ENCODE measurements around the gene TXLNA. TPM values are rescaled to one million over a fixed set of nuclear protein-coding genes. Genes with fewer than 3 reads are reported as not detected.

The TXLNA gene
- total and polyA plus RNA-seq, 2 experiments from 2014 or later, result 33.3 to 40.9 TPM

DNA sequence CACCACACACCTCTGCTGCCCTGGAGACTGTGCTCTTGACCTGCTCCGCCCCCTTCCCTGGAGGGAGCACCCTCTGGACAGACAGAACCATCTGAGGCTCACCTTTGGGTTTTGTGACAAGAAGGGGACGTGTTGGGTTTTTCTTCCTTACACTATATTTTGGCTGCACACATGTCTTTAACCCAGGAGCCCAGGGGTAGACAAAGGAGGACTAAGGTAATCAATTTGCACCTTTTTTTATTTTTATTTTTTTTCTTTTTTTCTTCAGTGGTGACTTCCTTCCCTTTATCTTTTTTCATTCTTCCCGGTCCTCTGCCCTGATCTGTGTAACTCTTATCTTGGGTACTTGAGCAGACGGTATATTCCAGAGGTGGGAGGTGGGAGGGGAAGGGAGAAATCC is 8.5 kb upstream of the TXLNA start:
- H3K4me1 ChIP-seq (ENCODE audit: low read depth), result peaks cover 27% of the 10 kb centered on the region
- TF ChIP-seq, protein P1, sequence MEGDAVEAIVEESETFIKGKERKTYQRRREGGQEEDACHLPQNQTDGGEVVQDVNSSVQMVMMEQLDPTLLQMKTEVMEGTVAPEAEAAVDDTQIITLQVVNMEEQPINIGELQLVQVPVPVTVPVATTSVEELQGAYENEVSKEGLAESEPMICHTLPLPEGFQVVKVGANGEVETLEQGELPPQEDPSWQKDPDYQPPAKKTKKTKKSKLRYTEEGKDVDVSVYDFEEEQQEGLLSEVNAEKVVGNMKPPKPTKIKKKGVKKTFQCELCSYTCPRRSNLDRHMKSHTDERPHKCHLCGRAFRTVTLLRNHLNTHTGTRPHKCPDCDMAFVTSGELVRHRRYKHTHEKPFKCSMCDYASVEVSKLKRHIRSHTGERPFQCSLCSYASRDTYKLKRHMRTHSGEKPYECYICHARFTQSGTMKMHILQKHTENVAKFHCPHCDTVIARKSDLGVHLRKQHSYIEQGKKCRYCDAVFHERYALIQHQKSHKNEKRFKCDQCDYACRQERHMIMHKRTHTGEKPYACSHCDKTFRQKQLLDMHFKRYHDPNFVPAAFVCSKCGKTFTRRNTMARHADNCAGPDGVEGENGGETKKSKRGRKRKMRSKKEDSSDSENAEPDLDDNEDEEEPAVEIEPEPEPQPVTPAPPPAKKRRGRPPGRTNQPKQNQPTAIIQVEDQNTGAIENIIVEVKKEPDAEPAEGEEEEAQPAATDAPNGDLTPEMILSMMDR (IDR thresholded peaks at IDR 0.05; ENCODE audit: low read depth, low read length), result no peak
- no peak overlapping the region for H3K4me3 ChIP-seq
- H3K9me3 ChIP-seq (ENCODE audit: low read depth), result no peaks in the 10 kb centered on the region
- peak overlapping the region; percentile 83 for H3K27ac ChIP-seq
- peak in 1 of 2 donors; percentile 8 for DNase-seq (ENCODE audit: low read depth in 1 of 2, low spot score in 1 of 2)
- H3K36me3 ChIP-seq, result peaks cover 26% of the 10 kb centered on the region
- no peaks in the 10 kb centered on the region for H3K27me3 ChIP-seq

DNA sequence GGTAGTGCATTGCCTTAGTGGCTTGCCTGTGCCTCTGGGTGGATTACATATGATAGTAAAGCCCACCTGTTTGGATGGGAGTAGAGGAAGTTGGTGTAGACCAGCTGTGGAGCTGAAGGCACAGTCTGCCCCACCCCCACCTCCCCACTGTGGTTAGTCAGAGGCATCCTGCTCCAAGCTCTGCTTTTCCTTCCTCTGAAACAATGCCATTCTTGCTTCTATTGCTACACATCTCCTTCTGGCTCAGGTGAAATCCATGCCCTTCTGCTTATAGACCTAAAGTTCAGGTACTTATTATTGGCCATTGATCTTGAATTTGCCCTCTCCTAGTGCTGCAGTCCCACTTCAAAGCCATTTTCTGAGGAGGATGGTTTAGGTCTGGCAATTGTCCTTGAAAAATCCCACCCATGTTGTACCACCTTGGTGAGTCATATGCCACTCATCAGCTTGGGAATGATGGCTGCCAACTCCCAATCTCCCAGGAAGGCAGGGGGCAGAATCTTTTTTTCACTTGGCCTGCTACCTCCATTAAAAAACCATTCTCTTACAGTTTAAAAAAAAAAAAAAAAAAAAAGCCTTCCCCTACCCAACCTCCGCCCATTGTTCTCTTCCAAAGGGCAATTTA is 6.7 kb upstream of the TXLNA start:
- Histone ChIP-seq H3K27me3 (no peaks in the 10 kb centered on the region), H3K36me3 (peaks cover 14% of the 10 kb centered on the region)
- DNase-seq (ENCODE audit: low read depth in 1 of 2, low spot score in 1 of 2), result peak in 1 of 2 donors; percentile 33

DNA sequence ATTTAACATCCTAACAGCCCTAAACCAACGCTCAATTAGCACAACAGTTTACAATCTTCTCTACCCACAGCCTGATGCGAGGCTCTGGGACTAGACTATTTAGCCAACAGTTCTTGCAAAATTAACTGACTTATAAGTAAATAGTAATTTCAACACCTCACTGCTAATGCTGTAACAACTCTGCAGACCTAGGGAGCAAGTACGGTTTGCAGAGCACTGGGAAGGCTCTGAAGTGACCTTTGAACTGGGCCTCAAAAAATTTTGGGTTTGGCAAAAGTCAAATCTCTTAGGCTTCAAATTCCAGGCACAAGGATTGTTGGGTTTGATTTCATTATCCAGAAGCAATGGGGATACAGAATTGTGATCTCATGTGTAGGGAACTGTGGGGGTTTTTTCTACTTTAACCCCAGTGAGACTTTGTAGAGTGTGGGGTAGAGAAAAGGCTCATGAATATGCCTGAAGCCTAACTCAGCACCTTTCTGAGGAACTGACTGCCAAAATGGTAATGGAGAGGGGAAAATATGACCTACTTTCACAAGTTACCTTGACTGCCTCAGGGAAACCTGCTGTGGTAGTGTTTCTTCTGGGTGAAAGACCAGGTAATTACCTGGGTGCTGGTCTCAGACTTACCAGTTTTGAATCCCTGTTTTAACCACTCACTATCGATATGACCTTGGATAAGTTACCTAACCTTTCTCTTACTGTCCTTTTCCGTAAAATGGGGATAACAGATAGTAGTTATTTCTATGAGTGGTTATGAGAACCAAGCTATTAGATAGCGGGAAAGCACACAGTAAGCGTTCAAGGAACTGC is 889 bp upstream of the TXLNA start:
- H3K27me3 ChIP-seq, result no peaks in the 10 kb centered on the region
- no peaks in the 10 kb centered on the region for H3K9me3 ChIP-seq (ENCODE audit: low read depth)
- H3K27ac ChIP-seq, result peak overlapping the region; percentile 91
- peaks cover 14% of the 10 kb centered on the region for H3K4me1 ChIP-seq (ENCODE audit: low read depth)
- peaks cover 7% of the 10 kb centered on the region for H3K36me3 ChIP-seq
- no peak for DNase-seq (ENCODE audit: low read depth in 1 of 2, low spot score in 1 of 2)
- TF ChIP-seq, protein P1 (IDR thresholded peaks at IDR 0.05; ENCODE audit: low read depth, low read length), result no peak
- H3K4me3 ChIP-seq, result no peak overlapping the region

More for the DNA sequence above, 6.7 kb upstream of the TXLNA start:
- Histone ChIP-seq H3K27ac (no peak overlapping the region), H3K4me1 (ENCODE audit: low read depth) (peaks cover 27% of the 10 kb centered on the region), H3K4me3 (no peak overlapping the region), H3K9me3 (ENCODE audit: low read depth) (no peaks in the 10 kb centered on the region)
- TF ChIP-seq, protein P1 (IDR thresholded peaks at IDR 0.05; ENCODE audit: low read depth, low read length), result no peak

DNA sequence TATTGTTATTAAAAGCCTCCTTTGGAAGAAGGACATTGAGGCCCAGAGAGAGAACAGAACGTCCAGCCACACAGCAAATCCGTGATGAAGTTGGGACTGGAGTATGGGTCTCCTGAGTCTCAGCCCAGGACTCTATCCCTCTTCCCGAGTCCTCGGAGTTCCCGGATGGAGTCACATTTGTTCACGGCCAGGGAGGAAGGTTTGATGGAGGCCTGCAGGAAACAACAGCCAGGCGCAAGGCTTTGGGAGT is 357 bp upstream of the TXLNA start:
- Histone ChIP-seq H3K27ac (peak overlapping the region; percentile 91), H3K4me1 (ENCODE audit: low read depth) (peaks cover 14% of the 10 kb centered on the region), H3K36me3 (peaks cover 7% of the 10 kb centered on the region), H3K4me3 (peak overlapping the region; percentile 62), H3K27me3 (no peaks in the 10 kb centered on the region), H3K9me3 (ENCODE audit: low read depth) (no peaks in the 10 kb centered on the region)
- no peak for DNase-seq (ENCODE audit: low read depth in 1 of 2, low spot score in 1 of 2)
- TF ChIP-seq, protein P1 (IDR thresholded peaks at IDR 0.05; ENCODE audit: low read depth, low read length), result no peak

DNA sequence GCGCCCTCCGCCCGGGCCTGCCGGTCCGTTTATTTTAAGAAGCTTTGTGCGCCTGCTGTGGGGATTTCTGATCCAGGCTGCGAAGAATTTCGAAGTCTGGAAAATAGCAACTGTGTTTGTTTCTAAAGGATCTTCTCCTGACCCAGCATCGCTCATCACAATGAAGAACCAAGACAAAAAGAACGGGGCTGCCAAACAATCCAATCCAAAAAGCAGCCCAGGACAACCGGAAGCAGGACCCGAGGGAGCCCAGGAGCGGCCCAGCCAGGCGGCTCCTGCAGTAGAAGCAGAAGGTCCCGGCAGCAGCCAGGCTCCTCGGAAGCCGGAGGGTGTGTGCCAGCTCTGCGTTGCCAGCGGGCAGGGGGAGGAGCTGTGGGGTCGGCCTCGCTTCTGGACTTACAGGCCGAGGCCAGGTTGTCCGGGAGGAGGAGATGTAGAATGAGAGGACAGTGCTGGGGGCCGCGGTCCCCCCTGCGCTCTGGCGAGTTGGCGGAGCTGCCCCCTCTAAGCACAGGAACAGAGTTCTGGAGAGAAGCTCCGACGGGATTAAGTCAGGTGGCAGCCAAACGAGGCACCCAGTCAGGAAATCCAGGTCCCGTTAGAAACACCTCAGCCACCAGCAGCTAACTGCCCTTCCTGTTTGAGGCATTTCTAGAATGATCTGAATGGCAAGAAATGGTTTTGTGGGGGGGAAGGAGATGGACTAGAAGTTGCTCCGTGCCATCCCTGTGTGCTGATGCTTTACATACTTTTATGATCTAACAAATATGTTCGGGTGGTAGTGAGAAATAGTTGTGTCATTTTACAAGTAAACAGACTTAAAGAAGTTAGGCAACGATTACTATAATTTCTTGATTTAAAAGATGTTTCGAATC is 948 bp downstream of the TXLNA start:
- peaks cover 14% of the 10 kb centered on the region for H3K36me3 ChIP-seq
- peak overlapping the region; percentile 62 for H3K4me3 ChIP-seq
- H3K27ac ChIP-seq, result peak overlapping the region; percentile 91
- H3K4me1 ChIP-seq (ENCODE audit: low read depth), result peaks cover 14% of the 10 kb centered on the region
- TF ChIP-seq, protein P1 (IDR thresholded peaks at IDR 0.05; ENCODE audit: low read depth, low read length), result peak; percentile 0
- peak; percentile 50 to 68 for DNase-seq (ENCODE audit: low read depth in 1 of 2, low spot score in 1 of 2)
- no peaks in the 10 kb centered on the region for H3K9me3 ChIP-seq (ENCODE audit: low read depth)
- H3K27me3 ChIP-seq, result no peaks in the 10 kb centered on the region
